Panc1 (cell line): ENCODE data around the gene KIF26B. TPM values are rescaled to one million over a fixed set of nuclear protein-coding genes. Genes with fewer than 3 reads are reported as not detected.

Experiments used
- ATAC-seq: fragments of 200-7000 bp; cut with Tn5 transposase; 2 replicates; pipeline ENCODE4 v1.9.1; 2020; ENCODE audit warnings: mild to moderate bottlenecking, moderate library complexity
- BruUV-seq: library from RNA; stranded (reverse); fragments of 400-500 nt; replicated peaks from 2 replicates; lab custom pipeline; 2021; lab: Mats Ljungman, UMichigan
- CTCF ChIA-PET: fragments of 300-600 bp; sonication (Branson Sonifier 250); formaldehyde crosslinking; loops from one replicate; lab custom pipeline; 2022; ENCODE audit warnings: antibody characterized with exemption; lab: Charles Lee
- POLR2A ChIA-PET: fragments of 300-600 bp; sonication (Branson Sonifier 250); formaldehyde crosslinking; loops from one replicate; lab custom pipeline; 2022; ENCODE audit warnings: antibody characterized with exemption; lab: Charles Lee
- DNase-seq: peaks from one replicate; pipeline ENCODE4 v3.0.0-alpha.2; 2010; ENCODE audit warnings: low read depth, low spot score
- H3K27ac ChIP-seq: 2 replicates; pipeline ENCODE4 v1.5.1; 2011; ENCODE audit warnings: mild to moderate bottlenecking, low read length, inconsistent platforms
- H3K27me3 ChIP-seq: fragments of 200-500 bp; sonication (Bioruptor generic); 2 replicates; pipeline ENCODE4 v1.6.0; 2014; ENCODE audit warnings: low read length, inconsistent platforms; ENCODE audit not compliant: control insufficient read depth, insufficient read depth
- H3K36me3 ChIP-seq: fragments of 200-500 bp; sonication (Bioruptor generic); 2 replicates; pipeline ENCODE4 v1.5.1; 2014; ENCODE audit warnings: inconsistent platforms, mild to moderate bottlenecking, low read length, moderate library complexity; ENCODE audit not compliant: control insufficient read depth, insufficient read depth
- H3K4me1 ChIP-seq: 2 replicates; pipeline ENCODE4 v1.5.1; 2011; ENCODE audit warnings: inconsistent platforms, mild to moderate bottlenecking, low read length, moderate library complexity; ENCODE audit not compliant: control insufficient read depth, insufficient read depth
- H3K4me3 ChIP-seq, 2 experiments: 2 replicates each; pipeline ENCODE4 v1.5.1; 2011 to 2012; ENCODE audit warnings: low read depth in 2 of 2, low read length in 2 of 2, mild to moderate bottlenecking in 2 of 2, inconsistent platforms in 1 of 2, moderate library complexity in 1 of 2
- H3K9me3 ChIP-seq: fragments of 200-500 bp; sonication (Bioruptor generic); 2 replicates; pipeline ENCODE4 v1.5.1; 2014; ENCODE audit warnings: low read depth, mild to moderate bottlenecking, inconsistent platforms, low read length, moderate library complexity; ENCODE audit not compliant: control insufficient read depth, insufficient read depth
- CTCF ChIP-seq: fragments of 450-650 bp; IDR thresholded peaks from 2 replicates; pipeline ENCODE4 v1.5.1; 2017; ENCODE audit warnings: mild to moderate bottlenecking
- POLR2AphosphoS5 ChIP-seq: IDR thresholded peaks from 2 replicates; pipeline ENCODE4 v1.6.1; 2012; ENCODE audit warnings: mild to moderate bottlenecking, low read depth, low read length, moderate library complexity
- REST ChIP-seq, 2 experiments: IDR thresholded peaks; 2 replicates each; pipeline ENCODE4 v1.6.1; 2011 to 2012; ENCODE audit warnings: low read depth in 2 of 2, control low read depth in 1 of 2, low read length in 1 of 2, mild to moderate bottlenecking in 1 of 2, moderate library complexity in 1 of 2; ENCODE audit not compliant: insufficient read depth in 1 of 2
- SIN3A ChIP-seq: IDR thresholded peaks from 2 replicates; pipeline ENCODE4 v1.6.1; 2012; ENCODE audit warnings: low read depth, mild to moderate bottlenecking, low read length, moderate library complexity, borderline replicate concordance; ENCODE audit not compliant: insufficient read depth
- TCF7L2 ChIP-seq: IDR thresholded peaks from 2 replicates; pipeline ENCODE4 v1.6.1; 2011; ENCODE audit warnings: mild to moderate bottlenecking, low read depth, low read length, inconsistent platforms
- in situ Hi-C: cut with HindIII; loops from 2 replicates; pipeline ENCODE4 v1.10.0; 2016; ENCODE audit warnings: low sequenced_read_pairs, low pct_unique_long_range_greater_than_20kb
- intact Hi-C: fragments of 100-400 bp; cut with micrococcal nuclease; formaldehyde crosslinking; loops from one replicate; pipeline ENCODE4 v1.10.0; 2022; ENCODE audit not compliant: unreplicated experiment
- total RNA-seq: library from RNA; stranded (reverse); gene quantifications from one replicate; pipeline ENCODE4 v1.2.1, GENCODE V29; 2021; ENCODE audit not compliant: unreplicated experiment

Gene KIF26B
- total RNA-seq, 1 experiment from 2014 or later = 0.33 TPM

GRCh38 chr1:245537992-245538391, 383.2 kb downstream of the KIF26B start:
- ATAC-seq (no peak), DNase-seq (no peak)
- intact Hi-C loops = no loop called here
- CTCF ChIA-PET = no interaction called here
- Histone ChIP-seq H3K9me3 (no peaks in the 10 kb centered on the region), H3K4me3 (no peak overlapping the region), H3K27ac (no peak overlapping the region), H3K36me3 (no peaks in the 10 kb centered on the region), H3K4me1 (no peaks in the 10 kb centered on the region), H3K27me3 (peaks cover 14% of the 10 kb centered on the region)
- POLR2A ChIA-PET = no interaction called here
- no TSS peak for BruUV-seq
- TF ChIP-seq SIN3A (no peak), TCF7L2 (no peak), REST (IDR thresholded peaks at IDR 0.05; ENCODE audit: insufficient read depth in 1 of 2, low read depth in 2 of 2, low read length in 1 of 2) (no peak), POLR2AphosphoS5 (no peak), CTCF (no peak)
- in situ Hi-C loops = no loop called here

- no peaks in the 10 kb centered on the region for H3K4me1 ChIP-seq
- TF ChIP-seq REST (IDR thresholded peaks at IDR 0.05; ENCODE audit: insufficient read depth in 1 of 2, low read depth in 2 of 2, low read length in 1 of 2) (no peak), CTCF (no peak), TCF7L2 (no peak), SIN3A (no peak), POLR2AphosphoS5 (no peak)
- H3K27ac ChIP-seq = no peak overlapping the region
- in situ Hi-C loops = no loop called here
- no peaks in the 10 kb centered on the region for H3K36me3 ChIP-seq
- POLR2A ChIA-PET = no interaction called here
- DNase-seq (no peak), ATAC-seq (no peak)
- intact Hi-C loops = no loop called here
- no peaks in the 10 kb centered on the region for H3K9me3 ChIP-seq
- peaks cover 9% of the 10 kb centered on the region for H3K27me3 ChIP-seq
- no peak overlapping the region for H3K4me3 ChIP-seq
- CTCF ChIA-PET = no interaction called here
- BruUV-seq = no TSS peak
These were observed 383.9 kb downstream of the KIF26B start for GRCh38 chr1:245538671-245539070.
